ENCODE measurements around the gene ZNF593.

ZNF593 gene

GRCh38 chr1:26145041-26145959 lies 24.4 kb upstream of the ZNF593 start:
- Mint-ChIP-seq H3K36me3 (ENCODE audit: low read depth) (no peaks in the 10 kb centered on the region), H3K4me3 (no peak overlapping the region), H3K9me3 (no peaks in the 10 kb centered on the region), H3K4me1 (no peaks in the 10 kb centered on the region), H3K27me3 (ENCODE audit: low read depth) (peaks cover 13% of the 10 kb centered on the region), H3K27ac (no peak overlapping the region)
- TF ChIP-seq, protein P1, sequence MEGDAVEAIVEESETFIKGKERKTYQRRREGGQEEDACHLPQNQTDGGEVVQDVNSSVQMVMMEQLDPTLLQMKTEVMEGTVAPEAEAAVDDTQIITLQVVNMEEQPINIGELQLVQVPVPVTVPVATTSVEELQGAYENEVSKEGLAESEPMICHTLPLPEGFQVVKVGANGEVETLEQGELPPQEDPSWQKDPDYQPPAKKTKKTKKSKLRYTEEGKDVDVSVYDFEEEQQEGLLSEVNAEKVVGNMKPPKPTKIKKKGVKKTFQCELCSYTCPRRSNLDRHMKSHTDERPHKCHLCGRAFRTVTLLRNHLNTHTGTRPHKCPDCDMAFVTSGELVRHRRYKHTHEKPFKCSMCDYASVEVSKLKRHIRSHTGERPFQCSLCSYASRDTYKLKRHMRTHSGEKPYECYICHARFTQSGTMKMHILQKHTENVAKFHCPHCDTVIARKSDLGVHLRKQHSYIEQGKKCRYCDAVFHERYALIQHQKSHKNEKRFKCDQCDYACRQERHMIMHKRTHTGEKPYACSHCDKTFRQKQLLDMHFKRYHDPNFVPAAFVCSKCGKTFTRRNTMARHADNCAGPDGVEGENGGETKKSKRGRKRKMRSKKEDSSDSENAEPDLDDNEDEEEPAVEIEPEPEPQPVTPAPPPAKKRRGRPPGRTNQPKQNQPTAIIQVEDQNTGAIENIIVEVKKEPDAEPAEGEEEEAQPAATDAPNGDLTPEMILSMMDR (IDR thresholded peaks at IDR 0.05; ENCODE audit: unreplicated experiment in 3 of 3) = peak; percentile 71 to 78 (median 75)

DNA sequence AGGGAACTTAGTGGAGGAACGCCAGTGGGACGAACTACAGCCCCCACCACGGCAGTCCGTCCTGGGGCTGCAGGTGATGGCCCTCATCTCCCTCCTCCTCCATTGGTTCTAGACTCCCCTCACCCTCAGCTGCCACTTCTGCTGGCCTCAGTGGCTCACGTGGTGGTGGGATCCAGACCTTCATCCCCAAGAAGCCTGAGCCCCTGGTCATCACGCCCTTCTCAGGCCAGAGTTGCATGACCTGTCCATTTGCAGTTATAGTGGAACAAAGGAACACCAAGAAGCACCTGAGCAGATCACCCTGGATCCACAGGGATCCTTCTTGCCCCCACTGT lies 23.8 kb upstream of the ZNF593 start:
- H3K27me3 Mint-ChIP-seq (ENCODE audit: low read depth) = peaks cover 13% of the 10 kb centered on the region
- TF ChIP-seq, protein P1 (IDR thresholded peaks at IDR 0.05; ENCODE audit: unreplicated experiment in 3 of 3) = no peak
- no peaks in the 10 kb centered on the region for H3K9me3 Mint-ChIP-seq
- no peaks in the 10 kb centered on the region for H3K4me1 Mint-ChIP-seq
- no peak overlapping the region for H3K27ac Mint-ChIP-seq
- no peak overlapping the region for H3K4me3 Mint-ChIP-seq
- no peaks in the 10 kb centered on the region for H3K36me3 Mint-ChIP-seq (ENCODE audit: low read depth)

- Mint-ChIP-seq H3K27ac (no peak overlapping the region), H3K27me3 (ENCODE audit: low read depth) (peaks cover 17% of the 10 kb centered on the region), H3K36me3 (ENCODE audit: low read depth) (no peaks in the 10 kb centered on the region), H3K4me3 (no peak overlapping the region), H3K9me3 (no peaks in the 10 kb centered on the region), H3K4me1 (no peaks in the 10 kb centered on the region)
- TF ChIP-seq, protein P1 (IDR thresholded peaks at IDR 0.05; ENCODE audit: unreplicated experiment in 3 of 3) = no peak
Observed at GRCh38 chr1:26148887-26149286, 20.8 kb upstream of the ZNF593 start.

DNA sequence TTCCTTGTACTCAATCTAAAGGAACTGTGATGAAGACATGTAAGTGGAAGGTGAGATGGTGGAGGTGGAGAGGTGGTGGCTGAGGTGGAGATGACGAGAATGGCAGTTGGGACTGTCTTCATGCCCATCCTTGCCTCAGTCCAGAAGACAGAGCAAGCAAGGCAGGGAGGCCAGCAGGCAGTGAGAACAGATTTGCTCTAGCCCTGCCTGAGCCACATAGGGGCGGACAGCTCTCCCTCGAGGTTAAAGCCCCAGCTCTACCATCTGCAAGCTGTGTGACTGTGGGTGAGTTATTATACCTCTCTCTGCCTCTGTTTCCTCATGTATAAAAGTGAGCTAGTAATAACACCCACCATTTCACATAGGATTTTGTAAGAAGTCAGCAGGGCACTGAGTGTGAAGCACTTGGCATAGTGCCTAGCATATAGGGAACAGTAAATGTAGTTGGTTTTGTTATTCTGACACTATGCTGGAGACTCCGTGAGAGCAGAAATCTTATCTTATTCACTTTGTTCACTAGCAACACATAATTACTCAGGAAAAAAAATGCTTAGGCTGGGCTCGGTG lies 15.7 kb upstream of the ZNF593 start:
- Mint-ChIP-seq H3K4me3 (no peak overlapping the region), H3K9me3 (no peaks in the 10 kb centered on the region), H3K27me3 (ENCODE audit: low read depth) (peaks cover 49% of the 10 kb centered on the region), H3K4me1 (peaks cover 38% of the 10 kb centered on the region), H3K36me3 (ENCODE audit: low read depth) (no peaks in the 10 kb centered on the region), H3K27ac (peak overlapping the region in 1 of 3 experiments; percentile 52)
- TF ChIP-seq, protein P1 (IDR thresholded peaks at IDR 0.05; ENCODE audit: unreplicated experiment in 3 of 3) = no peak

DNA sequence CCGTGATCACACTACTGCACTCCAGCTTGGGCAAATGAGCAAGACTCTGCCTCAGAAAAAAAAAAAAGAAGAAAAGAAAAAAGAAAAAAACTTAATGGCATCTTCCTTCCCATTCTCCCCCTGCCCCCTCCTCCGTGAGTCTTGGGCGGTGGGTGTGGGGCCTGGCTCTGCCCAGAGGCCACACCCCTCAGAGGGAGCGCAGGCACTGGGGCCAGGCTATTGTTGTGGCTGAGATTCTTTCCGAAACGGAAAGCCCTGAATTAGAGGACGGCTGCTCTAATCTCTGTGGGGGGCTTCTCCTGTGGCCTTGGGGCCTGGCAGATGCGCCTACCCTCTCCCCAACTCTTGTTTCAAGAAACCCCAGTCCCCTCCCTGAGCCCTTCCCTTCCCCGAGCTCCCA lies 15.0 kb upstream of the ZNF593 start:
- H3K4me3 Mint-ChIP-seq = peak overlapping the region in 1 of 3 experiments; percentile 41
- peaks cover 54% of the 10 kb centered on the region for H3K27me3 Mint-ChIP-seq (ENCODE audit: low read depth)
- TF ChIP-seq, protein P1 (IDR thresholded peaks at IDR 0.05; ENCODE audit: unreplicated experiment in 3 of 3) = no peak
- no peak overlapping the region for H3K27ac Mint-ChIP-seq
- H3K4me1 Mint-ChIP-seq = peaks cover 45% of the 10 kb centered on the region
- no peaks in the 10 kb centered on the region for H3K9me3 Mint-ChIP-seq
- H3K36me3 Mint-ChIP-seq (ENCODE audit: low read depth) = no peaks in the 10 kb centered on the region

All from nephron (organoid).